Trophoblast cell (in vitro differentiated cells and primary cell): ENCODE data around the gene RREB1.
A peak's percentile ranks its signal among the peaks of the same experiment; 100 is the strongest.

ENCODE experiments used
- DNase-seq, 2 donors: peaks; one replicate each; pipeline ENCODE4 v3.0.0-alpha.2; 2016
- H2AFZ ChIP-seq: 2 replicates; pipeline ENCODE4 v1.6.1; 2013; ENCODE audit warnings: low read length, moderate library complexity, mild to moderate bottlenecking; ENCODE audit not compliant: insufficient read depth, poor library complexity
- H2AK5ac ChIP-seq: 2 replicates; pipeline ENCODE4 v1.6.1; 2013; ENCODE audit warnings: mild to moderate bottlenecking, low read length
- H2BK120ac ChIP-seq: 2 replicates; pipeline ENCODE4 v1.6.1; 2013; ENCODE audit warnings: low read length, mild to moderate bottlenecking, moderate library complexity; ENCODE audit not compliant: insufficient read depth, poor library complexity
- H2BK12ac ChIP-seq: 2 replicates; pipeline ENCODE4 v1.6.1; 2013; ENCODE audit warnings: mild to moderate bottlenecking, low read length, moderate library complexity
- H2BK5ac ChIP-seq: 2 replicates; pipeline ENCODE4 v1.6.1; 2013; ENCODE audit warnings: low read length, low read depth, moderate library complexity, mild to moderate bottlenecking; ENCODE audit not compliant: poor library complexity
- H3K14ac ChIP-seq: 2 replicates; pipeline ENCODE4 v1.6.1; 2013; ENCODE audit warnings: mild to moderate bottlenecking, low read length
- H3K18ac ChIP-seq: 2 replicates; pipeline ENCODE4 v1.6.1; 2013; ENCODE audit warnings: mild to moderate bottlenecking, low read length
- H3K23ac ChIP-seq: 2 replicates; pipeline ENCODE4 v1.6.1; 2013; ENCODE audit warnings: low read length
- H3K27ac ChIP-seq: 2 replicates; pipeline ENCODE4 v1.5.1; 2013; ENCODE audit warnings: low read depth, mild to moderate bottlenecking, inconsistent platforms, low read length, moderate library complexity
- H3K27me3 ChIP-seq: 2 replicates; pipeline ENCODE4 v1.6.1; 2013; ENCODE audit warnings: inconsistent platforms, mild to moderate bottlenecking, low read length, moderate library complexity; ENCODE audit not compliant: insufficient read depth
- H3K36me3 ChIP-seq, 2 experiments: 1 replicate in 1 of 2; 2 replicates in 1 of 2; pipeline ENCODE4 v1.6.1; 2013; ENCODE audit warnings: low read length in 2 of 2, mild to moderate bottlenecking in 2 of 2, moderate library complexity in 1 of 2; ENCODE audit not compliant: insufficient read depth in 2 of 2, control insufficient read depth in 1 of 2
- H3K4ac ChIP-seq: 2 replicates; pipeline ENCODE4 v1.6.1; 2013; ENCODE audit warnings: low read depth, mild to moderate bottlenecking, low read length, moderate library complexity
- H3K4me1 ChIP-seq, 2 experiments: 1 replicate in 1 of 2; 2 replicates in 1 of 2; pipeline ENCODE4 v1.6.1; 2013; ENCODE audit warnings: low read length in 2 of 2, mild to moderate bottlenecking in 2 of 2, moderate library complexity in 1 of 2; ENCODE audit not compliant: insufficient read depth in 2 of 2, control insufficient read depth in 1 of 2
- H3K4me2 ChIP-seq: 2 replicates; pipeline ENCODE4 v1.6.1; 2013; ENCODE audit warnings: inconsistent platforms, mild to moderate bottlenecking, low read length, moderate library complexity
- H3K4me3 ChIP-seq: 2 replicates; pipeline ENCODE4 v1.5.1; 2013; ENCODE audit warnings: mild to moderate bottlenecking, low read depth, low read length, inconsistent platforms
- H3K79me1 ChIP-seq: one replicate; pipeline ENCODE4 v1.6.1; 2013; ENCODE audit warnings: low read length
- H3K79me2 ChIP-seq: 2 replicates; pipeline ENCODE4 v1.6.1; 2013; ENCODE audit warnings: low read length, mild to moderate bottlenecking; ENCODE audit not compliant: control insufficient read depth, insufficient read depth, poor library complexity
- H3K9ac ChIP-seq: 2 replicates; pipeline ENCODE4 v1.6.1; 2013; ENCODE audit warnings: mild to moderate bottlenecking, low read length
- H3K9me3 ChIP-seq: 2 replicates; pipeline ENCODE4 v1.6.1; 2013; ENCODE audit warnings: low read depth, mild to moderate bottlenecking, control low read depth, inconsistent platforms, low read length; ENCODE audit not compliant: insufficient read depth
- H4K12ac ChIP-seq: 2 replicates; pipeline ENCODE4 v1.6.1; 2013; ENCODE audit warnings: low read depth, mild to moderate bottlenecking, low read length, moderate library complexity
- H4K8ac ChIP-seq: 2 replicates; pipeline ENCODE4 v1.6.1; 2013; ENCODE audit warnings: low read depth, mild to moderate bottlenecking, low read length, moderate library complexity
- H4K91ac ChIP-seq: one replicate; pipeline ENCODE4 v1.6.1; 2013; ENCODE audit warnings: low read depth, mild to moderate bottlenecking, low read length, moderate library complexity
- WGBS: extraction: QIAGEN DNeasy Blood & Tissue Kit; methylation state at CpG from one replicate; pipeline ENCODE4 v1.1.7; 2013; ENCODE audit warnings: missing lambda C conversion rate; ENCODE audit not compliant: insufficient read length, insufficient coverage; ENCODE audit errors: extremely low coverage; 5-methylcytosine and 5-hydroxymethylcytosine counted together

The RREB1 gene

GRCh38 chr6:7258231-7258763 lies 150.5 kb downstream of the RREB1 start:
- Histone ChIP-seq H3K18ac (no peak overlapping the region), H2AFZ (no peak overlapping the region), H3K27me3 (no peaks in the 10 kb centered on the region), H2AK5ac (peak overlapping the region; percentile 9), H2BK5ac (no peak overlapping the region), H3K14ac (no peak overlapping the region), H4K91ac (no peak overlapping the region), H3K4me3 (no peak overlapping the region), H3K4ac (no peak overlapping the region), H2BK120ac (no peak overlapping the region), H3K4me2 (no peak overlapping the region), H3K23ac (no peak overlapping the region), H3K27ac (no peak overlapping the region), H3K9ac (no peak overlapping the region), H3K9me3 (peaks cover 2% of the 10 kb centered on the region), H3K79me1 (peaks cover 9% of the 10 kb centered on the region), H3K4me1 (peaks cover 12 to 18% of the 10 kb centered on the region in 2 experiments), H3K36me3 (peaks cover 5 to 6% of the 10 kb centered on the region in 2 experiments), H3K79me2 (peaks cover 2% of the 10 kb centered on the region), H2BK12ac (no peak overlapping the region), H4K12ac (no peak overlapping the region), H4K8ac (no peak overlapping the region)
- no CpG with 5 or more reads among the region's 9 CpGs for WGBS
- no peak for DNase-seq

- peak overlapping the region; percentile 58 for H4K91ac ChIP-seq
- peak overlapping the region; percentile 6 for H3K18ac ChIP-seq
- H2AFZ ChIP-seq: peak overlapping the region; percentile 18
- no peak overlapping the region for H2BK5ac ChIP-seq
- H3K27ac ChIP-seq: peak overlapping the region; percentile 24
- H3K27me3 ChIP-seq: no peaks in the 10 kb centered on the region
- H3K79me2 ChIP-seq: peaks cover 2% of the 10 kb centered on the region
- peaks cover 9% of the 10 kb centered on the region for H3K79me1 ChIP-seq
- no peaks in the 10 kb centered on the region for H3K9me3 ChIP-seq
- H3K4ac ChIP-seq: no peak overlapping the region
- H3K9ac ChIP-seq: peak overlapping the region; percentile 6
- H2AK5ac ChIP-seq: no peak overlapping the region
- H3K14ac ChIP-seq: peak overlapping the region; percentile 35
- H3K23ac ChIP-seq: no peak overlapping the region
- no peak overlapping the region for H4K12ac ChIP-seq
- no peak overlapping the region for H2BK120ac ChIP-seq
- peaks cover 12 to 18% of the 10 kb centered on the region in 2 experiments for H3K4me1 ChIP-seq
- no peak overlapping the region for H2BK12ac ChIP-seq
- H3K4me3 ChIP-seq: peak overlapping the region; percentile 63
- peak overlapping the region; percentile 76 for H3K4me2 ChIP-seq
- DNase-seq: no peak
- H3K36me3 ChIP-seq: no peaks in the 10 kb centered on the region
- no CpG with 5 or more reads among the region's 13 CpGs for WGBS
- peak overlapping the region; percentile 20 for H4K8ac ChIP-seq
Observed at GRCh38 chr6:7260291-7261031, 152.7 kb downstream of the RREB1 start.

- no peak overlapping the region for H3K23ac ChIP-seq
- peaks cover 12 to 18% of the 10 kb centered on the region in 2 experiments for H3K4me1 ChIP-seq
- H4K91ac ChIP-seq: peak overlapping the region; percentile 64
- no peak overlapping the region for H2AK5ac ChIP-seq
- H3K18ac ChIP-seq: peak overlapping the region; percentile 58
- no CpG with 5 or more reads among the region's 43 CpGs for WGBS
- peak overlapping the region; percentile 24 for H3K27ac ChIP-seq
- DNase-seq: peak; percentile 92 to 93
- peaks cover 2% of the 10 kb centered on the region for H3K9me3 ChIP-seq
- H2AFZ ChIP-seq: peak overlapping the region; percentile 41
- H3K4me2 ChIP-seq: peak overlapping the region; percentile 76
- H3K9ac ChIP-seq: peak overlapping the region; percentile 54
- H2BK12ac ChIP-seq: no peak overlapping the region
- H4K12ac ChIP-seq: peak overlapping the region; percentile 32
- H3K36me3 ChIP-seq: no peaks in the 10 kb centered on the region
- no peaks in the 10 kb centered on the region for H3K27me3 ChIP-seq
- peak overlapping the region; percentile 72 for H4K8ac ChIP-seq
- peaks cover 2% of the 10 kb centered on the region for H3K79me2 ChIP-seq
- peak overlapping the region; percentile 54 for H2BK120ac ChIP-seq
- H2BK5ac ChIP-seq: peak overlapping the region; percentile 24
- peak overlapping the region; percentile 78 for H3K4me3 ChIP-seq
- peaks cover 9% of the 10 kb centered on the region for H3K79me1 ChIP-seq
- peak overlapping the region; percentile 56 for H3K14ac ChIP-seq
- no peak overlapping the region for H3K4ac ChIP-seq
Observed at GRCh38 chr6:7261032-7261841, 153.5 kb downstream of the RREB1 start.

GRCh38 chr6:7261852-7262461 lies 154.2 kb downstream of the RREB1 start:
- peaks cover 2% of the 10 kb centered on the region for H3K79me2 ChIP-seq
- H2AFZ ChIP-seq: peak overlapping the region; percentile 41
- peak overlapping the region; percentile 32 for H4K12ac ChIP-seq
- no peaks in the 10 kb centered on the region for H3K36me3 ChIP-seq
- H3K14ac ChIP-seq: peak overlapping the region; percentile 56
- no peak overlapping the region for H2BK120ac ChIP-seq
- peak overlapping the region; percentile 73 for H2AK5ac ChIP-seq
- no peak overlapping the region for H3K18ac ChIP-seq
- DNase-seq: peak in 1 of 2 donors; percentile 18
- H3K4me2 ChIP-seq: peak overlapping the region; percentile 76
- peak overlapping the region; percentile 78 for H3K4me3 ChIP-seq
- no CpG with 5 or more reads among the region's 13 CpGs for WGBS
- no peak overlapping the region for H3K9ac ChIP-seq
- no peak overlapping the region for H2BK12ac ChIP-seq
- H3K79me1 ChIP-seq: peaks cover 9% of the 10 kb centered on the region
- no peak overlapping the region for H2BK5ac ChIP-seq
- no peak overlapping the region for H3K27ac ChIP-seq
- no peak overlapping the region for H3K23ac ChIP-seq
- no peaks in the 10 kb centered on the region for H3K27me3 ChIP-seq
- H3K4me1 ChIP-seq: peaks cover 12 to 18% of the 10 kb centered on the region in 2 experiments
- H4K8ac ChIP-seq: peak overlapping the region; percentile 72
- no peak overlapping the region for H3K4ac ChIP-seq
- peak overlapping the region; percentile 64 for H4K91ac ChIP-seq
- H3K9me3 ChIP-seq: peaks cover 2% of the 10 kb centered on the region
